K562 (cell line): Measurements from ENCODE around the gene HSPA14. TPM values are rescaled to one million over a fixed set of nuclear protein-coding genes. Genes with fewer than 3 reads are reported as not detected.

ENCODE experiments used
- ARHGAP35 ChIP-seq: fragments of 450-650 bp; IDR thresholded peaks from 2 replicates; pipeline ENCODE4 v1.6.1; 2018; ENCODE audit not compliant: partially characterized antibody
- CBFA2T2 ChIP-seq: fragments of 450-650 bp; conservative IDR thresholded peaks from 2 replicates; pipeline ENCODE4 v1.6.1; 2017; ENCODE audit warnings: mild to moderate bottlenecking
- CBFA2T3 ChIP-seq: fragments of 450-650 bp; IDR thresholded peaks from 2 replicates; pipeline ENCODE4 v1.6.1; 2017
- DIDO1 ChIP-seq: fragments of 450-650 bp; IDR thresholded peaks from 2 replicates; pipeline ENCODE4 v1.6.1; 2016; ENCODE audit warnings: low read depth, missing biosample characterization, missing genetic modification characterization
- DNMT1 ChIP-seq: fragments of 450-650 bp; IDR thresholded peaks from 2 replicates; pipeline ENCODE4 v1.6.1; 2016; ENCODE audit warnings: antibody characterized with exemption, mild to moderate bottlenecking
- E4F1 ChIP-seq: fragments of 250-450 bp; sonication (Bioruptor Pico); IDR thresholded peaks from 2 replicates; pipeline ENCODE4 v1.5.0; 2021; ENCODE audit warnings: mild to moderate bottlenecking, borderline replicate concordance
- ELK1 ChIP-seq: sonication (generic); formaldehyde crosslinking; IDR thresholded peaks from 2 replicates; pipeline ENCODE4 v1.8.1; 2022; ENCODE audit warnings: missing genetic modification reagents
- FOXO4 ChIP-seq: fragments of 450-650 bp; formaldehyde crosslinking; IDR thresholded peaks from 2 replicates; pipeline ENCODE4 v1.4.0; 2020; ENCODE audit warnings: mild to moderate bottlenecking, moderate library complexity
- GATA2 ChIP-seq: sonication (generic); formaldehyde crosslinking; IDR thresholded peaks from 2 replicates; pipeline ENCODE4 v1.4.0; 2020; ENCODE audit warnings: mild to moderate bottlenecking, missing genetic modification reagents
- HNRNPK ChIP-seq: fragments of 200-400 bp; formaldehyde crosslinking; IDR thresholded peaks from one replicate; pipeline ENCODE4 v1.6.1; 2018; ENCODE audit warnings: mild to moderate bottlenecking, low read depth, low read length; ENCODE audit not compliant: poor library complexity, severe bottlenecking
- KLF1 ChIP-seq: fragments of 450-650 bp; IDR thresholded peaks from 2 replicates; pipeline ENCODE4 v1.6.1; 2016; ENCODE audit warnings: missing genetic modification characterization, missing compliant biosample characterization
- NFYB ChIP-seq: IDR thresholded peaks from 2 replicates; pipeline ENCODE4 v1.6.1; 2011; ENCODE audit warnings: mild to moderate bottlenecking, moderate library complexity; ENCODE audit not compliant: insufficient read length; ENCODE audit errors: extremely low read depth
- RBFOX2 ChIP-seq: fragments of 200-400 bp; formaldehyde crosslinking; IDR thresholded peaks from 2 replicates; pipeline ENCODE4 v1.6.1; 2017; ENCODE audit warnings: low read depth, mild to moderate bottlenecking, low read length, moderate library complexity
- SMAD1 ChIP-seq: fragments of 150-350 bp; IDR thresholded peaks from 2 replicates; pipeline ENCODE4 v1.6.1; 2014; ENCODE audit warnings: low read length, low read depth; ENCODE audit not compliant: partially characterized antibody
- SPI1 ChIP-seq: IDR thresholded peaks from 2 replicates; pipeline ENCODE4 v1.6.1; 2011; ENCODE audit warnings: low read depth, low read length, control low read depth, borderline replicate concordance
- TAF7 ChIP-seq: fragments of 450-650 bp; IDR thresholded peaks from 2 replicates; pipeline ENCODE4 v1.6.1; 2016; ENCODE audit warnings: missing genetic modification characterization, missing compliant biosample characterization
- USF2 ChIP-seq: sonication (generic); formaldehyde crosslinking; IDR thresholded peaks from 2 replicates; pipeline ENCODE4 v1.5.0; 2020; ENCODE audit warnings: missing genetic modification reagents
- ZBTB2 ChIP-seq: fragments of 450-650 bp; IDR thresholded peaks from 2 replicates; pipeline ENCODE4 v1.6.1; 2016; ENCODE audit warnings: antibody characterized with exemption
- polyA plus RNA-seq, 8 experiments: library from polyadenylated mRNA; depleted of rRNA in 4 of 8; stranded (reverse) in 5 of 8; unstranded in 3 of 8; fragments of >200 nt; fragmentation: Nextera tagmentation in 2 of 8; fragmentation: Illumina TruSeq in 1 of 8; extraction: Ambion mirVana in 2 of 8; extraction: Trizol in 1 of 8; gene quantifications; 2 replicates each; pipeline versions ENCODE4 v1.2.1 to v1.2.3, GENCODE V29; 2011 to 2014; ENCODE audit warnings: inconsistent platforms in 1 of 8, missing spikeins in 1 of 8
- total RNA-seq, 7 experiments: library from RNA; depleted of rRNA in 6 of 7; stranded (reverse); fragments of >200 nt in 6 of 7; fragmentation: Illumina TruSeq in 2 of 7; extraction: Trizol in 2 of 7; gene quantifications; 2 replicates each; pipeline versions ENCODE4 v1.2.1 to v1.2.3, GENCODE V29; 2011 to 2021; ENCODE audit warnings: low replicate concordance in 1 of 7

Gene HSPA14
- total and polyA plus RNA-seq, 9 of the 15 experiments (the other 6 are each of a cell fraction or from before 2014, with no cell fraction given) = 41.9 to 75.0 (median 63.2) TPM

GRCh38 chr10:14878266-14879123 is 40.4 kb downstream of the HSPA14 start, which contains the start of gene SUV39H2 (continued):
- TF ChIP-seq TAF7 (tag) = peak; percentile 70; the same call in 1 of the 2 replicates
- no peak for TF ChIP-seq CBFA2T2
- TF ChIP-seq SMAD1 = no peak
- no peak for TF ChIP-seq ZBTB2
- 0 out of 2 replicates have a peak, but pooled peaks have one; percentile 20 for TF ChIP-seq USF2 (CRISPR knock-in tag)
- 0 out of 2 replicates have a peak, but pooled peaks have one; percentile 20 for TF ChIP-seq E4F1 (CRISPR knock-in tag)
- peak; percentile 73 for TF ChIP-seq HNRNPK
- TF ChIP-seq DIDO1 = no peak
- TF ChIP-seq FOXO4 = no peak
- no peak for TF ChIP-seq CBFA2T3
- no peak for TF ChIP-seq ARHGAP35
- TF ChIP-seq ELK1 = no peak
- TF ChIP-seq DNMT1 = no peak
- TF ChIP-seq NFYB = no peak
- no peak for TF ChIP-seq SPI1
- peak; percentile 94 for TF ChIP-seq RBFOX2
- TF ChIP-seq GATA2 = no peak
- TF ChIP-seq KLF1 (tag) = no peak
